GM18861 (cell line): ENCODE data around the gene CPLANE1.
"Not testable (repeated sequence)": the region's sequence is repeated elsewhere in the genome, so short reads cannot be mapped to it uniquely, and the experiment has no call there.

ENCODE experiments used
- ATAC-seq: cut with Tn5 transposase; IDR thresholded peaks from one replicate; pipeline ENCODE4 v1.9.1; 2021; ENCODE audit not compliant: unreplicated experiment

Gene CPLANE1

GRCh38 chr5:37121465-37121864, 127.7 kb downstream of the CPLANE1 start:
- ATAC-seq, result no peak

- no peak for ATAC-seq
Measured at GRCh38 chr5:37121027-37121426, 128.1 kb downstream of the CPLANE1 start.

- ATAC-seq, result no peak
Measured at GRCh38 chr5:37120270-37120669, 128.9 kb downstream of the CPLANE1 start.

GRCh38 chr5:37116359-37116758, 132.8 kb downstream of the CPLANE1 start:
- no peak for ATAC-seq

GRCh38 chr5:37112383-37112991, 136.7 kb downstream of the CPLANE1 start:
- ATAC-seq, result no peak

GRCh38 chr5:37111426-37112382, 137.5 kb downstream of the CPLANE1 start:
- ATAC-seq, result peak; percentile 86

- ATAC-seq, result no peak
Measured at GRCh38 chr5:37110135-37110534, 139.0 kb downstream of the CPLANE1 start.

GRCh38 chr5:37109338-37109737, 139.8 kb downstream of the CPLANE1 start:
- ATAC-seq, result no peak

- no peak for ATAC-seq
Measured at GRCh38 chr5:37103302-37103701, 145.9 kb downstream of the CPLANE1 start.

- ATAC-seq, result not testable (repeated sequence)
Measured at GRCh38 chr5:37099267-37099666, 149.9 kb downstream of the CPLANE1 start.

GRCh38 chr5:37093795-37094194, 155.4 kb downstream of the CPLANE1 start:
- ATAC-seq, result not testable (repeated sequence)

GRCh38 chr5:37090781-37091180, 158.4 kb downstream of the CPLANE1 start:
- ATAC-seq, result no peak

GRCh38 chr5:37090123-37090726, 159.0 kb downstream of the CPLANE1 start:
- no peak for ATAC-seq

GRCh38 chr5:37088009-37088408, 161.2 kb downstream of the CPLANE1 start:
- no peak for ATAC-seq

GRCh38 chr5:37086466-37087173, 162.6 kb downstream of the CPLANE1 start:
- no peak for ATAC-seq

- ATAC-seq, result not testable (repeated sequence)
Measured at GRCh38 chr5:37086026-37086425, 163.2 kb downstream of the CPLANE1 start.

- not testable (repeated sequence) for ATAC-seq
Measured at GRCh38 chr5:37082977-37083376, 166.2 kb downstream of the CPLANE1 start.

- no peak for ATAC-seq
Measured at GRCh38 chr5:37080697-37081096, 168.5 kb downstream of the CPLANE1 start.

GRCh38 chr5:37077146-37077545, 172.0 kb downstream of the CPLANE1 start:
- ATAC-seq, result no peak

GRCh38 chr5:37075399-37075950, 173.7 kb downstream of the CPLANE1 start:
- no peak for ATAC-seq
